HG03521 (cell line): ENCODE results near the gene CDK11A.

Experiments
- ATAC-seq: cut with Tn5 transposase; IDR thresholded peaks from one replicate; pipeline ENCODE4 v1.9.1; 2021; ENCODE audit warnings: mild to moderate bottlenecking, moderate library complexity; ENCODE audit not compliant: unreplicated experiment

CDK11A gene

DNA sequence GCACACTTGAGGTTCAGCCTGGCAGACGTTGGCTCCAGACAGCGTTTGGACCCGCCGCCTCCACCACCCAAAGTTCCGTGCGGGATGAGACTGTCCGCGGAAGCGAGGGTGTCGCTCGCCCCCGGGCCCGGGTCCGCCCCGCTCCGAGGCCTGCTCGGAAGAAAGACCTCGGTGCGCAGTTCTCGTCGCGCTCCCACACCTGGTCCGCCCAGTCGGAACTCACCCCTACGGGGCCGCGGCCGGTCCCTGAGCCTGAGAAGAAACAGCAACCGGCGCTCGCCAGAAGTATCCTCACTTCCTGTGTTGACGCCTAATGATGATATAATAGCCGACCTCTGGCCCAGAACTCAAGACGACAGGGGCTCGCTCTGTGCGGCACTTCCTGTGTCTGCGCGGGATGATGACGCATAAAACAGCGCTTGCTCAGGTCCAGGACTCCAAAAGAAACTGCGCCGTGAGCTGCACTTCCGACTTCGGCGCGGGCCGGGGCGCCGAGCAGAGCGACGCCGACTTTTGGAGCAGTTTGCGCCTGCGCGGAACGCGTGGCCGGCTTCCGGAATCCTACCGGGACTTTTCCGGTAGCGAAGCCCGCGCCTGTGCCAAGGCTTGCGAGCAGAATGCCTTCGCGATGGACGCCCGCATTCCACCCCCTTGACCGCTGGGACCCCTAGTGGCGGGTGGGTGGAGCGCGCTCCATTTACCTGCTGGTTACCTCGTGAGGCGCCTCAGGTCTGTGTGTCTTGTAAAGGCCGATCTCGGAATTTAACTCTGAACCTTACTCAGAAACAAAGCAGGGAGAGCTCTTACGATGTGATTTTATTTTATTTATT is at the start of gene CDK11A:
Gene CDK11A (minus strand): TSS at position 323 of the 830 bp plus-strand sequence. CDS start 1,539 bp downstream, outside the sequence.
- peak; percentile 95 for ATAC-seq

- ATAC-seq, result no peak
Measured at GRCh38 chr1:1773874-1774273, 49.7 kb upstream of the CDK11A start.

- no peak for ATAC-seq
Measured at GRCh38 chr1:1771096-1771495, 46.9 kb upstream of the CDK11A start.

DNA sequence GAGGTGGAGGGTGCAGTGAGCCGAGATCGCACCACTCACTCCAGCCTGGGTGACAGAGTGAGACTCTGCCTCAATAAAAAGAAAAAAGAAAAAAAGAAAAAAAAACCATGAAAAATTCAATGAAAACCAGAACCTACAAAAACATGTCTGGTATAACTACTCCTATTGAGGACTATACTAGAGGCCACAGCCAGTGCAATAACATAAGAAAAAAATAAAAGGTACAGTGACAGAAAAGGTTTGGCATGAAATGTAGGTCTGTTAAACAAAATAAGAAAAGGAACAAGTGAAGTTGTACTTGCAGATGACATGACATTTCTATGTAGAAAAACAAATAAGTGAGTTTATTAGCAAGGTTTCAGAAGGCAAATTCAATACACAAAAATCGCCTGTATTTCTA is 45.9 kb upstream of the CDK11A start:
- no peak for ATAC-seq

GRCh38 chr1:1768249-1768992 is 44.3 kb upstream of the CDK11A start:
- ATAC-seq, result no peak

DNA sequence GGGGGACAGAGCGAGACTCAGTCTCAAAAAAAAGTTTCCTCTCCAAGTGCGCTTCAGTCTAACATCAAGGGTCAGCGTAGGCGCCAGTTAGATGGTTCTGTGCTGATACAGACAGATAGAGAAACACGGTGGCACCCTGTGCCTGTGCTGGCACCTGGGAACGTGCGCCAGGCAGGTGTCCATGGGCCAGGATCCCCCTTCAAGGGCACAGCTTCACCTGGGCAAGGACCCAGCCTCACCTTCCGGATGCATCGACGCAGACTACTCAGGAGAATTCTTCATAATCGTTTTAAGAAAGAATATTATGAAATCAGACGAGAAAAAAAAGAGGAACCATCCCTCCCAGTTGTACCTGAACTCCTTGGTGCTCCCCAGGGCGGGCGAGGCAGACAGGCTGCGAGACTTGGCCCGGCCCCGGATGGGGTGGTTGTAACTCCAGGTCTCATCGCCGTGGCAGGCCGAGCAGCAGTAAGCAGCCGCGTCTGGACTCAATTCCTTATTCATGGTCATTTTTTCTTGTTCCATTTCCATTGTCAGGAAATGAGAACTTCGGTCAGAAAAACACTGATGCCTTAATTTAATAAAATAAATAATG is 40.8 kb upstream of the CDK11A start:
- ATAC-seq, result no peak

DNA sequence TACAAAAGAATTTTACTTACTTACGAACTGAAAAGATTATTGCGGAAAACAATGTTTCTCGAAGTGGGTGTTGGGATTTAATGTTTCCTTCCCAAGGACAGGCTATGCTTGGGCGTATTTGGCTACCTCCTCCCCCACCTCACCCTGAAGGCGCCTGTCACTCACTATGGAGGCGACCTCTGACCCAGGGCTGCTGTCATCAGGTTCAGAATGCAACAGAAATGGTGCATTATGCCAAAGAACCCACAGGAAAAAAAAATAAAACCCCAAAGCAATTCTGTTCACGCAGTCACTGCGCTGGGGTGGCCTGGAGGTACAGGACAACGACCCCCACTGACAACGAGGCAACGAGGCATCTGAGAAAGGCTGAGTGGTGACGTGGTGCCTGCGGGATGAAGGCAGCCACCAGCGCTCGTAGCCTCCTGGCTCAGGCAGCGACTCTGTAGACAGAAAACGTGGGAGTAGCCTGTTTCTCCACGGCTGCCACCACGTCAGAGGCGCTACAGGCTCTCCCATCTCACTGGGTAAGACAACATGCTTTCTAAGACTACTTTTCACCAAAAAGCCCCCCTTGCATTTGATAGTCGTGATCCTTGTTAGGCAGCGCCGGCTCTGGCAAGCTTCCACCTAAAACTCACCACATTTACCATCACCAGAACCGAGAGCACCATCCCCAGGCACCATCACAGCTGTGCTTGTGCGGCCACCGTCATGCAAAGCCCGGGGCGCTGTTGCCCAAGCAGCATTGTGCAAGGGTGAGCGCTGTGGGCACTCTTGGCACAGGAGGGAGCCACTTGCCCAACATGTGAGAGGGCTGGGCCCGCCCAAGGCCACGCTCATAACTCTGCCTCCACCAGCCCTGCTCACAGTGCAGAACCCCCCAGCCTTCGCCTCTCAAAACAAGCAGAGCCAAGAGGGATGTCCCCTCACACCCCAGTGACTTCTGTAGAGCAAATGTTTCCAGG is 39.8 kb upstream of the CDK11A start:
- ATAC-seq, result no peak

- ATAC-seq, result no peak
Measured at GRCh38 chr1:1761504-1762376, 37.6 kb upstream of the CDK11A start.

DNA sequence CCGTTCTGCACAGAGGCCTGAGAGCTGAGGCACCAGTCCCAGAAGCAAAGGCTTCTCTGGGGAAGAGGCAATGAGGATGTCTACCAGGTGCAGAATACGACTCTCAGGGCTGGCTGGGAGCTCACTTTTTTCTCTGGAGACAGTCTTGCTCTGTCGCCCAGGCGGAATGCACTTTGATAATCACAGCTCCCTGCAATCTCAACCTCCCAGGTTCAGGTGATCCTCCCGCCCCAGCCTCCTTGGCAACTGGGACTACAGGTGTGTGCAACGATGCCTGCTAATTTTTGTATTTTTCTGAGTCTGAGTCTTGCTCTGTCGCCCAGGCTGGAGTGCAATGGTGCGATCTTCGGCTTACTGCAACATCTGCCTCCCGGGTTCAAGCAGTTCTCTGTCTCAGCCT is 36.6 kb upstream of the CDK11A start:
- ATAC-seq, result no peak

- ATAC-seq, result no peak
Measured at GRCh38 chr1:1760345-1760650, 36.1 kb upstream of the CDK11A start.

DNA sequence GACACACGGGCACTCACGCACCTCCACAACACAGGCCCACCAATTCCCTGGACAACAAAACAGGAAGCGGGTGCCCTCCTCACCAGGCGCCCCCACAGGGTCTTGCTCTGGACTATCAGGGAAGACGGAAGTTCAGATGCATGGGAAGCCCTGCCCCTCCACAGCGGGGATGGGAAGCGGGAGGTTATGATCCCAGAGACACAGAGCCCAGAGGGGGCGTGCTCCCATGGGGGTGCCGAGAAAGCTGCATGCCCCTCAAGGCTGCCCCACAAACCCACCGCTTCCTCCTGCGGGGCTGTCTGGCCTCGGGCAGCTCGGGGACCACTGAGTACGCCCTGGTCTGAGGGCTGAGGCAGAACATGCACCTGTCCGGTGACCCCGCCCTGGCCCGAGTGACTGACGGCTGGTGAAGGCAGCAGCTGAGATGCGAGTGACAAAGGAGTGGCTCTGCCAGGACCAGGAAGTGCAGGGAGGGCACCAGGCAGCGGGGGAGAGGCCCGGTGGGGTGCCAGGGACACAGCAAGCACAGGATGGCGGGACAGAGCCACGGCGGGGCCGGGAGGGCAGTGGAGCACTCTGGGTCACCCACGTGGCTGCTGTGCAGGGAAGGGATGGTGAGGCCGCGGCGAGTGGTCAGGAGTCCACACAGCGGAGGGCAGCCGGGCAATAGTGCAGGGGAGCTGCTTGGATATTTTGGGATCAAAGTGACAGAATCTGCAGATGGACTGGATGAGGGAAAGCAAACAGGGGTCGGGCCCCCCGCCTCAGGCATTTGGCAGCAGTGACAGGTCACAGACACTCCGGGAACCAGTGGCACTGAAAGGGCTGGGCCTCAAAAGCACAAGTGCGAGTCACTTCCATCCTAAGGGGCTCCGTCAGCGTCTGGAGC is 35.5 kb upstream of the CDK11A start:
- no peak for ATAC-seq

DNA sequence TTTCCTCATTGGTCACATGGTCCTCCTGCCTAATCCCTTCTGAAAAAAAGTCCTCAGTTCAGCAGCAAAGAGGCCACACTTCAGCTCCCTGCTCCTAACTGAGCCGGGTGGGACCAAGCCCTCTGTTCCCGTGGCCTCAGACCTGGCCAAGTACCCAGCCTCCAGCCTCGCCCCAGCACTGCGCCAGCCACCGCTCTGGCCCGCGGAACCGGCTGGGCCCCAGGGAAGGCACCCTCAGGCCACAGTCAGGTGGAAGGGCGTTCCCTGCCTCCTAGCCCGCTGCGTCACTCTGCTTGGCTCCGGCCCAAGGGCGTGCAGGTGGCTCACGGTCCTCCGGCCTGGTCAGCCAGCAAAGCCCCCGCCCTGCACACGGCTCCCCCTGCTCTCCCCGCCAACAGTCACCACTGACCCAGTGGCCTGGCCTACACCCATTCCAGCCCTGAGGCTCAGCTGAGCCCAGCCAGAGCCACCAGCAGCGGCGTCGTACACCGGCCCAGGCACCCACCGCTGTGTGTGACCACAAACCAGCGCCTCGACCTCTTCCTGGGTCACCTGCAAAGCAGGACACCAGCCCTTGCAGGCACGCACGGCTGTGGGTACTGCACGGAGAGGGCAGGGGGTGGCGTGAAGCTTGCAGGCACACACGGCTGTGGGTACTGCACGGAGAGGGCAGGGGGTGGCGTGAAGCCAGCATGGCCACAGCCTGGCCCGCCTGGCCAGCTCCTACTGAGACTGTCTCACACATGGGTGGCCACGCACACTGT is 34.7 kb upstream of the CDK11A start:
- no peak for ATAC-seq

DNA sequence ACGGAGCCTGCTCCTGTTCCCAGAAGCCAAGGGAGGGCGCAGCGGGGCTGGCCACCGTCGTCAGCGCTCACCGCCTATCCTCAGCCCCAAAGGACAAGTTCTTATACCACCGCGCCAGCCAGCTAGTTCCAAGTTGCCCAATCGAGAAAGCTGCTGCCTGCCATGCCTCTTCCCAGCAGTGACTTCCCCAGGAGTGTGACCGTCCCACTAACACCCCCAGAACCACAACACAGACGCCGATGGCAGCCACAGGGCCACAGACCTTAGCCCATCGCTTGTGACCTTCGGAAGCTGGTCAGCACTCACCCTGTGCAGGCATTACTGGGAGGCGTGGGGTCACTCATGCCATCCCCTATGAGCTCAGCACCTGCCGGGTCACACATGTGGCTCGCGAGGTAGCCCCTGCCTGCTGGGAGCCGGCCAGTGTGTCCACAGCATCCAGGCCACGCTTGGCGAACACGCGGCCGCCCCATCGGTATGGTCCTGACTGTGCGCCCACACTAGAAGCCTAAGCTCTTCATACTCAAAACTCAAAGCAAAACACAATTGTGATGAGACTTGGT is 34.0 kb upstream of the CDK11A start:
- no peak for ATAC-seq

DNA sequence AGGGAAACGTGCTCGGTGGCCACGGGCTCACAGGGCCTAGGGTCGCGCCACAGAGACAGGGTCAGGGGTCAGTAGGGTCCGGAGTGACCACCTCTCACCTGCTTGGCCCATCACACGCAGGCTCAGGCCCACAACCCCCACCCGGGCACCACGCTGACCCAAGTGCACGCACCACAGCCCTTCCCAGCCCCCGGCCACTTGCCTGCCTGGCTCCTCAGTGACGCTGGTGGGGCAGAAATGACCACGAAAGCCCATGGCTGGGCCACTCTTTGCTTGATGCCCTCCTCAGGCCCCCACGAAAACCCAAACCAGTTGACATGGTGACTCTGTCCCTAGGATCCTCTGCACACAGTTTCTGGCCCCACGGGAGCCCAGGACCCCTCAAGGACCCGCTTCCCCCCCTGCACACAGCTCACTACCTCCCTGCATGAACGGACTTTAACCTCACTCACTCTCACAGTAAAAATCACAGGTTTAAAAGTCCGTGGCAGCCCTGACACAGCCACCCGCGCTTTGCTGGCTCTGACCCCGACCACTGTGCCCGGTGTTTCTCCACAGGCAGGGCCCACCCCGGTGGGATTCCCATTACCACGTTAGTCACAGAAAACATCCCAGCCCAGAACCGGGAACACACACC is 33.4 kb upstream of the CDK11A start:
- ATAC-seq, result no peak

DNA sequence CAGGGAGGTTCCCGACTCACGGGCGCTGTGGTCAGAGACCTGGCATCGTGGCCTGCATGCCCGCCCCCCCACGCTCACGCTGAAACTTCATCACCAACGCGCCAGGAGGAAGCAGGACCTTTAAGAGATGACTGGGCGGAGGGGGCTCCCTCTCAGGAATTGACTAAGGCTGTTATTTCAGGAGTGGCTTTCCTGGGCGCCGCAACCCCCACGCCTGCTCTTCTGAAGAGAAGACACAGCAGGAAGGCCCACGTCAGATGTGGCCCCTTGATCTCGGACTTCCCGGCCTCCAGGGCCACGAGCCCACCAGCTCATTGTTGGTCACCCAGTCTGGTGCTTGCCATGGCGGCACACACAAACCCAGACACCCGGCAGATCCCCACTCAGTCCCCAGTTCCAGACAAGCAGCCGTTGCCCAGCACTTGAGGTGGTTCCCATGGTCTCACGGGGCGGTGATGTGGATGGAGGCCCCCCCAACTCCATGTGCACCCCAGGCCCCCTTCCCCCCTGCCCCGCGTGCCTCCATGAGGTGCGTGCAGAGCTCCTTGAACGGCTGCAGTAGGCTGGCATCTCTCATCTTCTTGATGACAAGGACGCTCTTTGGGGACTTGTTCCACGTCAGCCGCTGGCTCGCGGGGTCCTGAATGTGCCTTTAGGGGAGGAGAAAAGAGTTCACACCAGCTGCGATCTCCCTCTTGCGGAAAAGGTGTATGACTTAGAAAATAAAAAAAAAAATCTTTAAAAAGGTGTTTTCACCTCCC is 32.7 kb upstream of the CDK11A start:
- ATAC-seq, result no peak

DNA sequence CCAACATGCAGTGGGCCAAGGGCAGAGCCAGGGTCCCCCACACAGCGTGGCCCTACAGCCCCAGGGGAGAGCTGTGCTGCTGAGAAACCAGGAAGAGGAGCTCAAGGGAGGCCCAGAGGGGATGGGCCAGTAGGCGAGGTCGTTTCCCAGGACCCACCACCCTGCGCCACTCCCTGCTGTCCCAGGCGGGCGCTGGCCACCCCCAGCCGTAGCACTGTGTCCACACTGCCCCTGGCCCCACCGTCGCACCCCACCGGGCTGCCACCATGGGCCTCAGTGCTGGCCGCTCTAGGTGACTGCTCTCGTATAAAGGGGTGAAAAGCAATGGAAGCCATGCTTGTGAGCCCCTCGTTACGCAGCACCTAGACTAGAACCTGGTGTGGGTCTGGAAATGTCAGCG is 31.7 kb upstream of the CDK11A start:
- ATAC-seq, result no peak

GRCh38 chr1:1755426-1755825 is 31.3 kb upstream of the CDK11A start:
- ATAC-seq, result no peak
